Activated T-cell treated with anti-CD3 and anti-CD28 coated beads for 24 hours (primary cell): ENCODE results near the gene FCHO2.

Experiments used
- DNase-seq: peaks from one replicate; pipeline ENCODE4 v3.0.0-alpha.2; 2020; ENCODE audit warnings: low read depth

The FCHO2 gene

GRCh38 chr5:73110190-73110589 is 154.3 kb downstream of the FCHO2 start:
- no peak for DNase-seq

GRCh38 chr5:73111536-73111935 is 155.7 kb downstream of the FCHO2 start:
- no peak for DNase-seq

- no peak for DNase-seq
These were observed 156.5 kb downstream of the FCHO2 start for GRCh38 chr5:73112359-73112758.

GRCh38 chr5:73114044-73114688 is 158.3 kb downstream of the FCHO2 start:
- DNase-seq, result no peak

GRCh38 chr5:73115399-73116051 is 159.7 kb downstream of the FCHO2 start:
- DNase-seq, result no peak

GRCh38 chr5:73116506-73116905 is 160.7 kb downstream of the FCHO2 start:
- no peak for DNase-seq

- no peak for DNase-seq
These were observed 161.4 kb downstream of the FCHO2 start for GRCh38 chr5:73117088-73117740.

- DNase-seq, result no peak
These were observed 162.6 kb downstream of the FCHO2 start for GRCh38 chr5:73118391-73118973.

GRCh38 chr5:73119451-73120157 is 163.8 kb downstream of the FCHO2 start:
- no peak for DNase-seq

GRCh38 chr5:73120222-73121118 is 164.6 kb downstream of the FCHO2 start, which contains the start of gene TMEM171:
Gene TMEM171 (plus strand): TSS chr5:73120575. CDS start chr5:73123374, 2,799 bp downstream.
- DNase-seq, result no peak

- DNase-seq, result no peak
These were observed 165.2 kb downstream of the FCHO2 start for GRCh38 chr5:73121119-73121463.

- DNase-seq, result no peak
These were observed 167.3 kb downstream of the FCHO2 start for GRCh38 chr5:73122875-73123810.

- no peak for DNase-seq
These were observed 169.4 kb downstream of the FCHO2 start for GRCh38 chr5:73125289-73125688.

GRCh38 chr5:73126381-73126780 is 170.5 kb downstream of the FCHO2 start:
- no peak for DNase-seq

GRCh38 chr5:73126957-73127356 is 171.1 kb downstream of the FCHO2 start:
- DNase-seq, result no peak

- no peak for DNase-seq
These were observed 173.3 kb downstream of the FCHO2 start for GRCh38 chr5:73129143-73129542.

- DNase-seq, result no peak
These were observed 175.0 kb downstream of the FCHO2 start for GRCh38 chr5:73130811-73131210.

GRCh38 chr5:73131711-73132425 is 176.0 kb downstream of the FCHO2 start:
- DNase-seq, result no peak

GRCh38 chr5:73132759-73133158 is 176.9 kb downstream of the FCHO2 start:
- no peak for DNase-seq

GRCh38 chr5:73135021-73135420 is 179.2 kb downstream of the FCHO2 start:
- DNase-seq, result no peak
